ENCODE results near the gene RBPMS2. TPM values are rescaled to one million over a fixed set of nuclear protein-coding genes. Genes with fewer than 3 reads are reported as not detected.

Gene RBPMS2
- total RNA-seq (2012; rRNA removed) (under 0.01 TPM in 1 of 2 replicates, not detected in the other), polyA plus RNA-seq (2012; rRNA removed) (2.3 and 2.8 TPM in 2 replicates), Bru-seq, nascent RNA (percentile 33 among the genes with signal in this experiment), BruChase-seq, experiment 1, labeled RNA remaining after a 6-hour chase (percentile 40 among the genes with signal in this experiment), BruChase-seq, experiment 2, labeled RNA remaining after a 2-hour chase (percentile 44 among the genes with signal in this experiment)
- polyA plus RNA-seq (2012; cell fraction: cytosol; rRNA removed): 2.2 and 2.9 TPM in 2 replicates
- 2.0 and 2.3 TPM in 2 replicates for polyA plus RNA-seq (2012; cell fraction: nucleus; rRNA removed; ENCODE audit: low replicate concordance)
- long read RNA-seq: 0 reads

- H3K56ac ChIP-seq (ENCODE audit: extremely low read depth, insufficient read depth, low read length): no peak within 1 kb of the TSS; the same call in 1 of the 2 replicates
- no peaks in the 10 kb centered on the region; the same call in 1 of the 2 replicates for H3K4me1 ChIP-seq (ENCODE audit: control insufficient read depth, insufficient read depth, low read length)
- peak within 1 kb of the TSS; percentile 64 for H3K4me2 ChIP-seq (ENCODE audit: low read depth, low read length)
- H3K27me3 ChIP-seq (ENCODE audit: control insufficient read depth, insufficient read depth, low read length): peaks cover 16% of the 10 kb centered on the region
- peak within 1 kb of the TSS; percentile 4 to 54; a peak in 2 of 4 replicates for H4K8ac ChIP-seq (ENCODE audit: low read depth in 2 of 2, low read length in 2 of 2)
- no peaks in the 10 kb centered on the region for H4K20me1 ChIP-seq (ENCODE audit: insufficient read depth, low read length)
- H3K36me3 ChIP-seq (ENCODE audit: control insufficient read depth, insufficient read depth, low read length): no peaks in the 10 kb centered on the region
- DNase-seq: peak; percentile 2
- H3K27ac ChIP-seq (ENCODE audit: insufficient read depth, low read length): no peak within 1 kb of the TSS
- POLR2A ChIA-PET (ENCODE audit: unreplicated experiment): no interaction called here
- intact Hi-C loops (cut with micrococcal nuclease) (no loop called here), in situ Hi-C loops (cut with MboI; ENCODE audit: low sequenced_read_pairs) (no loop called here), dilution Hi-C loops (cut with HindIII; ENCODE audit: low sequenced_read_pairs, unreplicated experiment) (no loop called here)
- peaks cover 0 to 10% of the 10 kb centered on the region in 2 experiments; a peak in 1 of 4 replicates for H3K79me1 ChIP-seq (ENCODE audit: low read depth in 1 of 2, low read length in 2 of 2)
- 1% methylated on average over 20 of the region's 90 CpGs; no CpG with 5 or more reads in 1 of the 2 experiments for WGBS, 2 experiments (ENCODE audit: extremely low coverage in 2 of 2, insufficient read length in 1 of 2)
- H2AK9ac ChIP-seq (replicated peaks; ENCODE audit: low read depth, low read length, poor library complexity): peak within 1 kb of the TSS; percentile 91
- H2AFZ ChIP-seq (replicated peaks; ENCODE audit: low read length, poor library complexity): peak within 1 kb of the TSS; percentile 85
- no peak within 1 kb of the TSS for H2BK5ac ChIP-seq (ENCODE audit: low read depth, low read length, poor library complexity, severe bottlenecking)
- H2BK15ac ChIP-seq (ENCODE audit: low read depth, low read length): no peak within 1 kb of the TSS; the same call in 2 of the 3 replicates
- peaks cover 3% of the 10 kb centered on the region for H3K9me1 ChIP-seq (ENCODE audit: insufficient read depth, low read length)
- peak within 1 kb of the TSS; percentile 78 for H3K14ac ChIP-seq (replicated peaks; ENCODE audit: low read depth, low read length)
- H2AK5ac ChIP-seq (ENCODE audit: low read depth, low read length): peak within 1 kb of the TSS; percentile 70
- no peak within 1 kb of the TSS; the same call in 1 of the 2 replicates for H4K5ac ChIP-seq (ENCODE audit: low read depth, low read length)
- H3K4me3 ChIP-seq (ENCODE audit: insufficient read depth, low read depth, low read length): peak within 1 kb of the TSS; percentile 61
- no peak within 1 kb of the TSS for H4K91ac ChIP-seq (ENCODE audit: insufficient read depth, low read depth, low read length)
- no peak within 1 kb of the TSS; the same call in 1 of the 2 replicates for H3K18ac ChIP-seq (ENCODE audit: low read depth, low read length)
- ATAC-seq (ENCODE audit: low read depth): peak; percentile 65
- peak within 1 kb of the TSS; percentile 46; the same call in 1 of the 2 replicates for H3K9ac ChIP-seq (ENCODE audit: low read depth, low read length)
- H3K9me3 ChIP-seq (ENCODE audit: control insufficient read depth, insufficient read depth, low read length): no peaks in the 10 kb centered on the region
- no peak within 1 kb of the TSS for H2BK20ac ChIP-seq (ENCODE audit: low read depth, low read length)
- TF ChIP-seq MAZ (IDR thresholded peaks at IDR 0.05; ENCODE audit: borderline replicate concordance, low read depth, low read length) (peak; percentile 25; the same call in 1 of the 2 replicates), RFX5 (IDR thresholded peaks at IDR 0.05; ENCODE audit: low read depth, low read length) (no peak), CTCF (conservative IDR thresholded peaks at IDR 0.05; ENCODE audit: low read depth, low read length) (no peak), CHD1 (IDR thresholded peaks at IDR 0.05; ENCODE audit: low read depth, low read length) (no peak)
- CTCF ChIA-PET: no interaction called here
- peak within 1 kb of the TSS; percentile 69 for H3K4ac ChIP-seq (ENCODE audit: low read depth, low read length)
- BruUV-seq (replicated peaks): no TSS peak
- peak within 1 kb of the TSS; percentile 75; the same call in 1 of the 2 replicates for H3K23ac ChIP-seq (ENCODE audit: low read depth, low read length)
- H2BK120ac ChIP-seq (ENCODE audit: low read depth, low read length): no peak within 1 kb of the TSS; the same call in none of the 2 replicates
These were observed at the start of gene RBPMS2 for GRCh38 chr15:64775551-64776401. RBPMS2 (minus strand) TSS chr15:64775589; CDS start chr15:64775319, 270 bp downstream.

Data from IMR-90 (cell line).